ENCODE measurements around the gene WFIKKN1. TPM values are rescaled to one million over a fixed set of nuclear protein-coding genes. Genes with fewer than 3 reads are reported as not detected.

WFIKKN1 gene
- total RNA-seq, 1 donor = 0.43 TPM

DNA sequence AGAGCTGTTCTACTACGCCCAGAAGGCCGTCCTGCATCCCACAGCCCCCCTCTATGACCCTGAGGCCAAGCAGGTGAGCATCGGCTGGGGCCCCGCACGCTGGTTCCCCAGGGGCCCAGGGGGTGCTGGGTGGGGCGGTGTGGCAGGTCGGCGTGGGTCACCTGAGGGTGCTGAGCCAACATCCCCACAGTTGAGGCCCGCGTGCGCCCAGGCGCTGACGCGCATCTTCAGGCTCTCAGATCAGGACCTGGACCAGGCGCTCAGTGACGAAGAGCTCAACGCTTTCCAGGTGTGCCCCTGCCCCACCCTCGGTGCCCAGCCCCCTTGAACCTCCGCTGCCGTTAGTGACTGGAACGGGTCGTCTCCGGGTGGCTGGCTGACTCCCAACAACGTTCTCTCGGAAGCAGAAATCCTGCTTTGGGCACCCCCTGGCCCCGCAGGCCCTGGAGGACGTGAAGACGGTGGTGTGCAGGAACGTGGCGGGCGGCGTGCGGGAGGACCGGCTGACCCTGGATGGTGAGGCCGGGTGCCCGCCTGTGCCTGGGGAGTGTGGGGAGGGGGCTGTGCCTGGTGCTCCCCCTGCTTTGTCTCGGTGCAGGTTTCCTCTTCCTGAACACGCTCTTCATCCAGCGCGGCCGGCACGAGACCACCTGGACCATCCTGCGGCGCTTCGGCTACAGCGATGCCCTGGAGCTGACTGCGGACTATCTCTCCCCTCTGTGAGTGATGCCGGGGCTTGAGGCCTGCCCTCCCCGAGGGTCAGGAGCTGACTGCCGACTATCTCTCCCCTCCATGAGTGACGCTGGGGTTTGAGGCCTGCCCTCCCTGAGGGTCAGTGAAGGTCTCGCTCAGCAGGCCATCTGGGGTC lies 39.9 kb downstream of the WFIKKN1 start:
- DNase-seq (ENCODE audit: low read depth) = no peak
- no peak overlapping the region for H3K4me3 ChIP-seq (ENCODE audit: low read depth, low read length)
- TF ChIP-seq, protein P1, sequence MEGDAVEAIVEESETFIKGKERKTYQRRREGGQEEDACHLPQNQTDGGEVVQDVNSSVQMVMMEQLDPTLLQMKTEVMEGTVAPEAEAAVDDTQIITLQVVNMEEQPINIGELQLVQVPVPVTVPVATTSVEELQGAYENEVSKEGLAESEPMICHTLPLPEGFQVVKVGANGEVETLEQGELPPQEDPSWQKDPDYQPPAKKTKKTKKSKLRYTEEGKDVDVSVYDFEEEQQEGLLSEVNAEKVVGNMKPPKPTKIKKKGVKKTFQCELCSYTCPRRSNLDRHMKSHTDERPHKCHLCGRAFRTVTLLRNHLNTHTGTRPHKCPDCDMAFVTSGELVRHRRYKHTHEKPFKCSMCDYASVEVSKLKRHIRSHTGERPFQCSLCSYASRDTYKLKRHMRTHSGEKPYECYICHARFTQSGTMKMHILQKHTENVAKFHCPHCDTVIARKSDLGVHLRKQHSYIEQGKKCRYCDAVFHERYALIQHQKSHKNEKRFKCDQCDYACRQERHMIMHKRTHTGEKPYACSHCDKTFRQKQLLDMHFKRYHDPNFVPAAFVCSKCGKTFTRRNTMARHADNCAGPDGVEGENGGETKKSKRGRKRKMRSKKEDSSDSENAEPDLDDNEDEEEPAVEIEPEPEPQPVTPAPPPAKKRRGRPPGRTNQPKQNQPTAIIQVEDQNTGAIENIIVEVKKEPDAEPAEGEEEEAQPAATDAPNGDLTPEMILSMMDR (IDR thresholded peaks at IDR 0.05; ENCODE audit: insufficient read depth, low read depth, low read length) = no peak

- no peak for DNase-seq (ENCODE audit: low read depth)
- TF ChIP-seq, protein P1 (IDR thresholded peaks at IDR 0.05; ENCODE audit: insufficient read depth, low read depth, low read length) = no peak
- H3K4me3 ChIP-seq (ENCODE audit: low read depth, low read length) = no peak overlapping the region
Observed at GRCh38 chr16:671353-672131, 40.8 kb downstream of the WFIKKN1 start.

- DNase-seq (ENCODE audit: low read depth) = no peak
- H3K4me3 ChIP-seq (ENCODE audit: low read depth, low read length) = no peak overlapping the region
- TF ChIP-seq, protein P1 (IDR thresholded peaks at IDR 0.05; ENCODE audit: insufficient read depth, low read depth, low read length) = no peak
Observed at GRCh38 chr16:672371-672770, 41.6 kb downstream of the WFIKKN1 start.

GRCh38 chr16:672851-673250 lies 42.1 kb downstream of the WFIKKN1 start:
- TF ChIP-seq, protein P1 (IDR thresholded peaks at IDR 0.05; ENCODE audit: insufficient read depth, low read depth, low read length) = no peak
- no peak overlapping the region for H3K4me3 ChIP-seq (ENCODE audit: low read depth, low read length)
- no peak for DNase-seq (ENCODE audit: low read depth)

DNA sequence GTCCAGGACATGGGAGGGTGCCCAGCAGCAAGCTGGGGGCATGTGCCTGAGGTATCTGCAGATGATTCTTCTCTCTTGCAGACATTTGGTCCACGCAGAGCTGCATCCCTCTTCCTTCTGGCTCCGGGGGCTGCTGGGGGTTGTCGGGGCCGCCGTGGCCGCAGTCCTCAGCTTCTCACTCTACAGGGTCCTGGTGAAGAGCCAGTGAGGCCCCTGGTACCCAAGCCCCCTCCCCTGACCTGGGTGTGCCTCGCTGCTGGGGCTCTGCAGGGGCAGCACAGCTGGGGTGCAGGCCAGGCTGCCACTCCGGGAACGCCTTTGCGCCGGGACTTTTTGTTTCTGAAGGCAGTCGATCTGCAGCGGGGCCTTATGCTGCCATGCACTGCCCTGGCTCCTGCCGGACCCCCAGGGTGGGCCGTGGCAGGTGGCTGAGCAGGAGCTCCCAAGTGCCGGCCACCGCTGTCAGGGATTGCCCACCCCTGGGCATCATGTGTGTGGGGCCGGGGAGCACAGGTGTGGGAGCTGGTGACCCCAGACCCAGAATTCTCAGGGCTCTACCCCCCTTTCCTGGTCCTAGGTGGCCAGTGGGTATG lies 42.7 kb downstream of the WFIKKN1 start:
- no peak for DNase-seq (ENCODE audit: low read depth)
- H3K4me3 ChIP-seq (ENCODE audit: low read depth, low read length) = no peak overlapping the region
- TF ChIP-seq, protein P1 (IDR thresholded peaks at IDR 0.05; ENCODE audit: insufficient read depth, low read depth, low read length) = no peak

GRCh38 chr16:674214-674881 lies 43.6 kb downstream of the WFIKKN1 start:
- TF ChIP-seq, protein P1 (IDR thresholded peaks at IDR 0.05; ENCODE audit: insufficient read depth, low read depth, low read length) = no peak
- no peak overlapping the region for H3K4me3 ChIP-seq (ENCODE audit: low read depth, low read length)
- no peak for DNase-seq (ENCODE audit: low read depth)
